ENCODE data around the gene HSPB2.
"Not testable (repeated sequence)": the region's sequence is repeated elsewhere in the genome, so short reads cannot be mapped to it uniquely, and the experiment has no call there.

The HSPB2 gene

DNA sequence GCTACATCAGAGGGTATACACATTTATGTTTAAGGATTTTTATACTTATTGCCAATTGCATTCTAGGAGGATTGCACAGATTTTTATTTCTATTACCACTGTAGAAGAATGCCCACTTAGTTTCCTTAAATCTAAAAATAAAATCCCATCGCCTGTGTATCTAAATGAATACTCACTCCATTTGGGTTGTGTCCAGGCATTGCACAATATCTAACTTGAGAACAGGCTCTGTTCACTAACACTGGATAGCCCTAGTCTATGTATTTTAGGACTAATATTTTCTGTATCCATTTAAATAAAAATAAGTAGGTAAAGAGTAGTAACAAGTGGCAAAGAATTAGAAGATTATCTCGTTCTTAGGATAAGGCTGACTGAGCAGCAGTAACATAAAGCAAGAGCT lies 10.3 kb downstream of the HSPB2 start:
- no peak for TF ChIP-seq ZNF274 (IDR thresholded peaks at IDR 0.05; ENCODE audit: low read depth, low read length)
- H3K4me3 ChIP-seq (ENCODE audit: low read length), result no peak overlapping the region

DNA sequence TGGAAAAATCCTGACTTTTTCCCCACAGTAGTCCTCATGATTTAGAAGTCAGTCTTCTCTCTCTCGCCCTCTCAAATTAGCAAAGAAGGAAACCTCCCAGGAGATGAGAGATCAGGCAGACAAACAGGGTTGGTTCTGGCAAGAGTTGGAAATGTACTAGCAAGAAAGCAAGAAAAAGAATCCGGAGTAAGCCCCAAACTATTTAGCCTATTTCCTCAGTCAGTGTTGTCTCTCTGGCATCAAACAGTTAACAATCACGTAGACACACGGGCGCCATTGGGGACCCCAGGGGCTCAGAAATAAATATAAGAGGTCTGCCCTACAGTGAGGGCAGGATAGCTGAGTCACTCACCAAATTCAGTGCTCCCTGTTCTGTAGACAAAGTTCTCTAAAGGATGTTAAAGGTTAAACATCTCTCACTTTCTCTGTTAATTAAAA lies 10.8 kb downstream of the HSPB2 start:
- no peak for TF ChIP-seq ZNF274 (IDR thresholded peaks at IDR 0.05; ENCODE audit: low read depth, low read length)

DNA sequence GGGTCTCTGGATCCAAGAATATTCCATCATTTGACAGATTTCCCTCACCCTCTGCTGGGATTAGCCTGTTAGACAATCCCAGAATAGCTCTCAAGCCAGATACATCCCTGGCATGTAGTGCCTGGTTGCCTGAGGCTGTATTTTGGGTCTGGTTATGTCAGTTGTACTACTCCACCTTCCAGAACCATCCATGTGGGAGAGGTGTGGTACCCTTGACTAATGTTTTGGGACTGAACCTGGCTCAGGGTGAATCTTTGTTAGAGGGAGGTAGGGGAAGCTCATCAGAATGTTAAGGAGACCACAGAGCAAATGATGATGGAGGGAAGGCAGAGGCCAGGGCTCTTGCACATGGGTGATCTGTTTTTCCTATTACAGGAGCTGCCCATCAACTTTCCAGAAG lies 11.4 kb downstream of the HSPB2 start:
- no peak overlapping the region for H3K4me3 ChIP-seq (ENCODE audit: low read length)
- no peak for TF ChIP-seq ZNF274 (IDR thresholded peaks at IDR 0.05; ENCODE audit: low read depth, low read length)

More for the DNA sequence above, 10.8 kb downstream of the HSPB2 start:
- H3K4me3 ChIP-seq (ENCODE audit: low read length), result no peak overlapping the region

GRCh38 chr11:111925953-111926352 lies 13.4 kb downstream of the HSPB2 start:
- TF ChIP-seq ZNF274 (IDR thresholded peaks at IDR 0.05; ENCODE audit: low read depth, low read length), result no peak
- no peak overlapping the region for H3K4me3 ChIP-seq (ENCODE audit: low read length)

DNA sequence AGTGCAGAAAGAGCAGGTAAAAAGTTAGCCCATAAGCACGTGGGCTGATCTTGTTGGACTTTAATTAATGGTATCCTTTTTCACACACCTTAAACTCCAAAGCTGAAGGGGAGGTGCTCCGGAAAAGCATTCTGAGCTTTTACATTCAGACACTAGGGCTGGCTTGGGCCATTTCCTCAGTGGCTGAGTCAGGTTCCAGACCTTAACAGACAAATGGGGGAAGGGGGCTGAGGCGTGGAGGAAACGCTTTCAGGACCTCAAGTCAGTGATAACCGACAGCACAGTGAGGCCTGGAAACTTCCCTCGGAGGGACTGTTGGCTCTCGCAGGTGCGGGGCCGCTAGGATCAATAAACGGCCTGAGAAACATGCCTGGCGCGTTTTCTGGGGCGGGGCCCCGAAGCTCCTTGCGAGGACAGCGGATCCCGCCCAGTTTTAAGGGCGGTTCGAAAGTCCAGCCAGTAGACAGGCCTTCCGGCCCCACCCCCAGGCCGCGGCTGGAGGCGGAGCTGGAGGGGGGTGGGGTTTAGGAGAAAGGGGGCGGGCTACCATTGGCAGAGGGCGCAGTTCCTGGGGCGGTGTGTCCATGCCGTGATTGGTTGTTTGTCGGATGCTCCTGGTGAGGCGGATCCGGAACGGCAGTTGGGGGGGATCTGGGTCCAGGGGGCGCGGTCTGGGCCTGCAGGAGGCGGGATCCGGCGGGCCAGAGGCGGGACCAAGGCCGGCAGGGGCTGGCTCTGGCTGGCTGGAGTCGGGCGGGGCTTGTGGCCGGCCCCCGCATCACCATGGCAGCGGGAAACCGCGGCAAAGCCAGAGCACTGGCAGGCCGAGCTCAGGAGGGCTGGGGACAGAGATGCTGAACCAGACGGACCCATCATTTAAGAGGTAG lies 14.2 kb downstream of the HSPB2 start:
- H3K4me3 ChIP-seq (ENCODE audit: low read length), result peak overlapping the region; percentile 45; the same call in 1 of the 2 replicates
- TF ChIP-seq ZNF274 (IDR thresholded peaks at IDR 0.05; ENCODE audit: low read depth, low read length), result no peak

GRCh38 chr11:111930472-111930871 lies 17.9 kb downstream of the HSPB2 start:
- TF ChIP-seq ZNF274 (IDR thresholded peaks at IDR 0.05; ENCODE audit: low read depth, low read length), result no peak
- no peak overlapping the region for H3K4me3 ChIP-seq (ENCODE audit: low read length)

- TF ChIP-seq ZNF274 (IDR thresholded peaks at IDR 0.05; ENCODE audit: low read depth, low read length), result no peak
- H3K4me3 ChIP-seq (ENCODE audit: low read length), result no peak overlapping the region
Observed at GRCh38 chr11:111932611-111932950, 20.0 kb downstream of the HSPB2 start.

- H3K4me3 ChIP-seq (ENCODE audit: low read length), result not testable (repeated sequence)
Observed at GRCh38 chr11:111933176-111933575, 20.6 kb downstream of the HSPB2 start.

- no peak for TF ChIP-seq ZNF274 (IDR thresholded peaks at IDR 0.05; ENCODE audit: low read depth, low read length)
- no peak overlapping the region for H3K4me3 ChIP-seq (ENCODE audit: low read length)
Observed at GRCh38 chr11:111933872-111934271, 21.3 kb downstream of the HSPB2 start.

GRCh38 chr11:111934306-111934705 lies 21.8 kb downstream of the HSPB2 start:
- no peak for TF ChIP-seq ZNF274 (IDR thresholded peaks at IDR 0.05; ENCODE audit: low read depth, low read length)
- H3K4me3 ChIP-seq (ENCODE audit: low read length), result no peak overlapping the region

GRCh38 chr11:111935317-111936039 lies 22.9 kb downstream of the HSPB2 start:
- no peak for TF ChIP-seq ZNF274 (IDR thresholded peaks at IDR 0.05; ENCODE audit: low read depth, low read length)
- H3K4me3 ChIP-seq (ENCODE audit: low read length), result no peak overlapping the region

DNA sequence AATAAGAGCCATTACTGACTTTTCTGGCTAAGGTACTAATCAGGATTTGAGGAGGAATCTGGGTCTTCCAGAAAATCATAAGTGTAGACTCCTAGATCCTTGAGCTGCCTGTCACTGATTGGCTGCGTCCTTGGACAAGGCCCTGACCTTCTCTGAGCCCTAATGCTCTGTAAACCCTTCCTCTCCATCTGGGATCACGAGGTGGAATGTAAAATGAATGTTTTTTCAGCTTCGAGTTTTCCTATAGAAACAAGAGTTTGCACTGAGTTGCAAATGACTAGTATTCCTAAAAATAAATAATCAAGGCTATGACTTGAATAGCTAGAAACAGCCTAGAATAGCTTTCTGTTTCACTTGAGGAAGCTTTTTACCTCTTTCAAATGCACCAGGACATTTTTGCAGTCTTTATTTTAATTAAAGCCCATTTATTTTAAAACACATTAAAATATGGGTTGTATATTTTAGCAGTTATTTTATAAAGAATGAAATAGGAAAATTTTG lies 23.6 kb downstream of the HSPB2 start:
- no peak for TF ChIP-seq ZNF274 (IDR thresholded peaks at IDR 0.05; ENCODE audit: low read depth, low read length)
- no peak overlapping the region for H3K4me3 ChIP-seq (ENCODE audit: low read length)

DNA sequence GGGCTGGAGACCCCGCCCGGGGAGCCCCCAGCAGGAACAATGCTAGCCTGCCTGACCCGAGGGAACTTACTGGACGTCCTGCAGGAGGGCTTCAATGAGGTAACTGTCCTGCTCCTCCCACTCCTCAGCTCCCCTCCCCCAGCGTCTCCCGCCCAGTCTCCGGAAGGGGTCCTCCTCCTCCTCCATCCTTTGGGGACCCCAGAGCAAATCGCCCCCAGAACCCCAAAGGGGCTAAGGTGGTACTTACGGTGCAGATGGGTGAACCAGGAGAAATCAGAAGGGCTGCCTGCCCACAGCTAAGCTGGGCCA lies 24.9 kb downstream of the HSPB2 start:
- H3K4me3 ChIP-seq (ENCODE audit: low read length), result peak overlapping the region; percentile 51; the same call in 1 of the 2 replicates
- TF ChIP-seq ZNF274 (IDR thresholded peaks at IDR 0.05; ENCODE audit: low read depth, low read length), result no peak

GRCh38 chr11:111937844-111938243 lies 25.3 kb downstream of the HSPB2 start:
- TF ChIP-seq ZNF274 (IDR thresholded peaks at IDR 0.05; ENCODE audit: low read depth, low read length), result no peak
- H3K4me3 ChIP-seq (ENCODE audit: low read length), result no peak overlapping the region

DNA sequence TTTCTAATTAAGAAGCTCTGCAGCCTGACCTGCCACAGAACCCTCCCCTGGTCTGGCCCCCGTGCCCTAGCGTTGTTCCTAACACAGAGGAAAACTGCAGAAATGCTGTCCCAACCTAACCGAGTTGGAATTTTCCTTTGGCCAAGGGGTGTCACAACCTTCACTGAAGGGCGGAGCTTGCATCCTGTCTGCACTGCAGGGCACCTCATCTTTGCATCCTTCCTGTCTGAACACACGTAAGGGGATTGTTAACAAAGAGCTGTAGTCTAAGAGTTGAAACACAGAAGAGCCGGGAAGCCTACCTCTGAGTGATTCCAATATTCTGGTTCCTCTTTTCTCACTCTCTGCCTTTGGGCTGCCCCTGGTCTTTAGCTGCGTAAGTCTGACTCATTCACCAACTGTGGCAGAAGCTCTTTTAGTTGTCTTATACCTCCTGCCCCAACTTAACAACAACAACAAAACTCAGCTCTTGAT lies 26.2 kb downstream of the HSPB2 start:
- no peak overlapping the region for H3K4me3 ChIP-seq (ENCODE audit: low read length)
- TF ChIP-seq ZNF274 (IDR thresholded peaks at IDR 0.05; ENCODE audit: low read depth, low read length), result no peak

All from GM08714 (cell line).